Mucosa of gallbladder (tissue), 1 donor: ENCODE measurements around the gene CHKA. TPM values are rescaled to one million over a fixed set of nuclear protein-coding genes. Genes with fewer than 3 reads are reported as not detected.

Source experiments
- DNase-seq: peaks from one replicate; pipeline ENCODE4 v3.0.0-alpha.2; 2020; ENCODE audit warnings: low spot score
- total RNA-seq: library from RNA; stranded (reverse); gene quantifications from one replicate; pipeline ENCODE4 v1.2.1, GENCODE V29; 2021
- donor health status: DM: no; HTN: no; CAD: no.

Gene CHKA
- total RNA-seq, 1 donor from 2014 or later = 61.4 TPM

DNA sequence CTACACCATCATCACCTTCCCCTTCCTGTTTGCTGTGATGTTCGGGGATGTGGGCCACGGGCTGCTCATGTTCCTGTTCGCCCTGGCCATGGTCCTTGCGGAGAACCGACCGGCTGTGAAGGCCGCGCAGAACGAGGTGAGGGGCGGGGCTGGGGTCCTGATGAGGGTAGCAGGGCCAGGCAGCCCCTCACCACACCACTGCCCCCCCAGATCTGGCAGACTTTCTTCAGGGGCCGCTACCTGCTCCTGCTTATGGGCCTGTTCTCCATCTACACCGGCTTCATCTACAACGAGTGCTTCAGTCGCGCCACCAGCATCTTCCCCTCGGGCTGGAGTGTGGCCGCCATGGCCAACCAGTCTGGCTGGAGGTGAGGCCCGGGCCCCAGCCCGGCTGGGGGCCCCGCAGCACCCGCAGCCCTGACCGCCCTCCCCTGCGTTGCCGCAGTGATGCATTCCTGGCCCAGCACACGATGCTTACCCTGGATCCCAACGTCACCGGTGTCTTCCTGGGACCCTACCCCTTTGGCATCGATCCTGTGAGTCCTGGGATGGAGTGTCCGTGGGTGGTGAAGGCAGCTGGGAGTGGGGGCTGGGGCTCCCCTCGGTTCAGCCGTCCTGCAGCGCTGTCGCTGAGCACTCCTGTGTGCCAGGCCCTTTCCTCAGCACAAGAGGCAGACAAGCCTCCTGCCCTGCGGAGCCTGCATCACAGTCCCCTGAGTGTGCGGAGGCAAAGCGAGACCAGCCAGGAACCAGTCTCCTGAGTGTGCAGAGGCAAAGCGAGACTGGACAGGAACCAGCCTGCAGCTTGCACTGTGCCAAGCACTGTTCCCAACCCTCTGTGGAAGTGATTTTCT is 73.5 kb downstream of the CHKA start:
- no peak for DNase-seq

DNA sequence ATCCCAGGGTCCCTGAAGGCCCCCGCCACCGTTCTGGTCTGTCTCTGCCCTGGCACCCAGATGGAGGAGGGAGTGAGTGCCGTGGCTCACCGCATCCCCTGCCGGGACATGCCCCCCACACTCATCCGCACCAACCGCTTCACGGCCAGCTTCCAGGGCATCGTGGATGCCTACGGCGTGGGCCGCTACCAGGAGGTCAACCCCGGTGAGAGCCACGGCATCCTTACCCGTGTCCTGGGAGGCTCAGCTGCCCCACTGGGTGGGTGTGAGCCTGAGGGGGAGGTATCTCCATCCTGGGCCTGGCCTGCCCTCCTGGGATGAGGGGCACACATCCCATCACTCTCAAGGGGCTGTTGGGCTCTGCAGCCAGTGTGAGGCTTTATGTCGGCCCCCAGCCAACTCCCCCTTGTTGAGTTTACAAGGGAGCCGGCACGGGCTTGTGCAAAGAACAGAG is 76.3 kb downstream of the CHKA start:
- no peak for DNase-seq

DNA sequence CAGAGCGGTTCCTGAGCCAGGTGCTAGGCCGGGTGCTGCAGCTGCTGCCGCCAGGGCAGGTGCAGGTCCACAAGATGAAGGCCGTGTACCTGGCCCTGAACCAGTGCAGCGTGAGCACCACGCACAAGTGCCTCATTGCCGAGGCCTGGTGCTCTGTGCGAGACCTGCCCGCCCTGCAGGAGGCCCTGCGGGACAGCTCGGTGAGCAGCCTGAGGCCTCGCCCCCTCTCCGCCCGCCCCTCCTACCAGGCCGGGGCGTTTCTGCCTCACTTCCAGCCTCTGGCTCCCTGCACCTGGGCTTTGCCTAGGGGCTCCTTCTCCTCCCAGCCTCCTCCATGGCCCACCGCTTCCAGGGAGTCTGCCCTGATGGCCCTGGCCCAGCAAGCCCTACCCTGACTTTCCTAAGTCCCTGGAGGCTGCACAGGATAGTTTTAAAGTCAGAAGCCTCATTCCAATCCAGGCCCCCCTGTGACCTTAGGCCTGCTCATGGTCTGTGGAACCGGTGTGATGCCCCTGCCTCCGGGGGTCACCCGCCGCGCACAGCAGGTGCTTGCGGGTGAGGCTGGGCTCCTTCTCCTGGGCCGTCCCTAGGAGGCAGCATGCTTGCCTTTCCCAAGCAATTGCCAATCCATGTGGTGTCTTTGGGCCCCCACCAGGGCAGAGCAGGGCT is 76.9 kb downstream of the CHKA start:
- DNase-seq = no peak

DNA sequence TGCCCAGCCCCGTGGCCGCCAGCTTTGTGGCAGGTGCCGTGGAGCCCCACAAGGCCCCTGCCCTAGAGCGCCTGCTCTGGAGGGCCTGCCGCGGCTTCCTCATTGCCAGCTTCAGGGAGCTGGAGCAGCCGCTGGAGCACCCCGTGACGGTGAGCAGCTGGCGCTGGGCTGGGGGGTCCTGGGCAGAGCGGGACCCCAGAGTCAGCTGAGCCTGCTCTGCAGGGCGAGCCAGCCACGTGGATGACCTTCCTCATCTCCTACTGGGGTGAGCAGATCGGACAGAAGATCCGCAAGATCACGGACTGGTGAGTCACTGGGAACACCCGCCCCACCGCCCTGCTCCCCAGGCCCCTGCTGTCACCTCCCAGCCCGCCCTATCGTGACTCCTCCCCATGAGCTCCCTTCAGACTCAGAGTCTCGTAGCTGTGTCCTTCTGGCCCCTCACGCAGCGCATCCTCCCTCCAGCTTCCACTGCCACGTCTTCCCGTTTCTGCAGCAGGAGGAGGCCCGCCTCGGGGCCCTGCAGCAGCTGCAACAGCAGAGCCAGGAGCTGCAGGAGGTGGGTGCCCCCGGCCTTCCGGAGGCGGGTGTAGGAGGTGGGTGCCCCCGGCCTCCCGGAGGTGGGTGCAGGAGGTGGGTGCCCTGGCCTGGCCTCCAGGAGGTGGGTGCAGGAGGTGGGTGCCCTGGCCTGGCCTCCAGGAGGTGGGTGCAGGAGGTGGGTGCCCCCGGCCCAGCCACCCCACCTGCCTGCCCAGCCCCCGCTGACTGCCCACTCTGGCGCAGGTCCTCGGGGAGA is 77.6 kb downstream of the CHKA start:
- no peak for DNase-seq

DNA sequence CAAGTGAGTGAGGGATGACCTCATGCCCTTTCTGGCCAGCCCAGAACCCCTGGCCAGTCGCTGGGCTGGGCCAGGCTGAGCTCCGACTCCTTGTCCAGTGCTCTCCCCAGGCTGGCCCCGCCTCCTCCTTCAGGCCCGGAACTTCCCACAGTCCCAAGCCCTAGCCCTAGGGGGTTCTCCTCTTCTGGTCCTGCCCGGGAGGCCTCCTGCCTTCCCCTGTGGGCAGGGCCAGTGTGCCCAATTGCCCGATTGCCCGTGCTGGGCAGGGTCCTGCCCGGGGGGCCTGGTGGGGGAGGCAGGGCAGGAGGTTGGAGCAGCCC is 78.2 kb downstream of the CHKA start:
- no peak for DNase-seq

DNA sequence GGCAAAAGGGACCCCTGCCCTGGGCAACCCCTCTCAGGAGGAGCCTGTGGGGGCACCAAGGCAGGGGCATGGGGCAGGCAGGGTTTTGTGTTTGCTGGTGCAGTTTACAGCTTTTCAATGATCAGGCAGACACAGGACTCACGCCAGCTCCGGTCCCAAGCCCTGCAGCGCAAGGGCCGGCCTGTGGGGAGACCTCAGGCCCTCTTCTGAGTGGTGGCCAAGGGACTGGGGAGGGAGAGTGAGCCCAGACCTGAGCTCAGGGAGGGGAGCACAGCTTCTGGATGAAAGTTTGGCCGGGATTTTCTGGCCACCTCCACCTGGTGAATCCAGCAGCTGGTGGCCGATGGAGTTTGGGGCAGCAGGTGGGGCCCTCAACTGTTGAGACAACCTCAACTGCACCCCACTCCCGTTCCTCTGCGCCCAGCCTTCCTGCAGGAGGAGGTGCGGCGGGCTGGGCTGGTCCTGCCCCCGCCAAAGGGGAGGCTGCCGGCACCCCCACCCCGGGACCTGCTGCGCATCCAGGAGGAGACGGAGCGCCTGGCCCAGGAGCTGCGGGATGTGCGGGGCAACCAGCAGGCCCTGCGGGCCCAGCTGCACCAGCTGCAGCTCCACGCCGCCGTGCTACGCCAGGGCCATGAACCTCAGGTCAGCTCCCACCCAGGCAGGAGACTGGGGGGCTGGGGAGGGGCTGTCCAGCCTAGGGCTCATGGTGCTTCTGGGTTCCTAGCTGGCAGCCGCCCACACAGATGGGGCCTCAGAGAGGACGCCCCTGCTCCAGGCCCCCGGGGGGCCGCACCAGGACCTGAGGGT is 78.8 kb downstream of the CHKA start:
- no peak for DNase-seq

DNA sequence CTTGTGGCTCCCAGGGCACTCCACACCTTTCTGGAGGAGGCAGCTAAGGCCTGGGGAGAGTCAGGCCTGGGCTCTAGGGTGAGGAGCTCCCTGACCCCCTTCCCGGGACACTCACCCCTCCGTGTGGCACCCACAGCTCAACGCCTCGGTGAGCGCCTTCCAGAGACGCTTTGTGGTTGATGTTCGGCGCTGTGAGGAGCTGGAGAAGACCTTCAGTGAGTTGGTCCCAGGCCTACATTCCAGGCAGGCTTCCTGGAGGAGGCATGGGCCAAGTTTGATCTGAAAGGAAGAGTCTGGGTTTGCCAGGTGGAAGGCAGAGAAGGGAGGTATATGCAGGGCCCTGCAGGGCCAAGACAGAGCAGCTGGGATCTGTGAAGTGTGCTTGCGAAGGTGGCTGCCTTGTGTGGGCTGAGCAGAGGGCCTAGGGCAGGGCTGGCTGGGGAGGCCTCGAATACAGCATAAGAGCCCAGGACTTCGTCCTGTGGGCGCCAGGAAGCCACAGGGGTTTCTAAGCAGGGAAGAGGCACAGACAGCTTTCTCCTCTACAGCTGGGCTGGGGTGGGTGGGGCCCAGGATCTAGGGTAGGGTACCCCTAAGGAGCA is 79.5 kb downstream of the CHKA start:
- no peak for DNase-seq

DNA sequence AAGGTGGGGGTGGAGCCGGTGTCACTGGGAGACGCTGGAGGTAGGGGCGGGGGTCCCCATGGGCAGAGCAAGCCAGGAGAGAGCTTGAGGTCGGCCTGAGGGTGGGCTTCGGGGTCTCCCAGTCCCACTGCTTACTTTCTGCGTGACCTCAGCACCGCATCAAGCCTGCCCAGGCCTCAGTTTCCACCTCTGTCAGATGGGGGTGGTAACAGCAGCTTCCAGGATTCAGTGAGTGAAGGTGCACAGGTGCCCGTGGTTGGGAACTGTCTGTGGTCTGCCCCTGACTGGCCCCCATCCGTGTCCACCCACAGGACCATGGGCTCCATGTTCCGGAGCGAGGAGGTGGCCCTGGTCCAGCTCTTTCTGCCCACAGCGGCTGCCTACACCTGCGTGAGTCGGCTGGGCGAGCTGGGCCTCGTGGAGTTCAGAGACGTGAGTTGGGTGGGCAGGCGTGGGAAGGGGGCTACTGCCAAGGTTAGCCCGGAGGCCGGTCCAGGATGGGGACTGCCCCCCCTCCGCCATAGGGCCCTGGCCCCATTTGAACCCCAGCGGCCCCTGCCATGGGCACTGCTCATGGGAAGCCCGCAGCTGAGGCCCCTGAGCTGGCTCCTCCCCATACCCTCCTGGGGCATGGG is 80.1 kb downstream of the CHKA start:
- no peak for DNase-seq

DNA sequence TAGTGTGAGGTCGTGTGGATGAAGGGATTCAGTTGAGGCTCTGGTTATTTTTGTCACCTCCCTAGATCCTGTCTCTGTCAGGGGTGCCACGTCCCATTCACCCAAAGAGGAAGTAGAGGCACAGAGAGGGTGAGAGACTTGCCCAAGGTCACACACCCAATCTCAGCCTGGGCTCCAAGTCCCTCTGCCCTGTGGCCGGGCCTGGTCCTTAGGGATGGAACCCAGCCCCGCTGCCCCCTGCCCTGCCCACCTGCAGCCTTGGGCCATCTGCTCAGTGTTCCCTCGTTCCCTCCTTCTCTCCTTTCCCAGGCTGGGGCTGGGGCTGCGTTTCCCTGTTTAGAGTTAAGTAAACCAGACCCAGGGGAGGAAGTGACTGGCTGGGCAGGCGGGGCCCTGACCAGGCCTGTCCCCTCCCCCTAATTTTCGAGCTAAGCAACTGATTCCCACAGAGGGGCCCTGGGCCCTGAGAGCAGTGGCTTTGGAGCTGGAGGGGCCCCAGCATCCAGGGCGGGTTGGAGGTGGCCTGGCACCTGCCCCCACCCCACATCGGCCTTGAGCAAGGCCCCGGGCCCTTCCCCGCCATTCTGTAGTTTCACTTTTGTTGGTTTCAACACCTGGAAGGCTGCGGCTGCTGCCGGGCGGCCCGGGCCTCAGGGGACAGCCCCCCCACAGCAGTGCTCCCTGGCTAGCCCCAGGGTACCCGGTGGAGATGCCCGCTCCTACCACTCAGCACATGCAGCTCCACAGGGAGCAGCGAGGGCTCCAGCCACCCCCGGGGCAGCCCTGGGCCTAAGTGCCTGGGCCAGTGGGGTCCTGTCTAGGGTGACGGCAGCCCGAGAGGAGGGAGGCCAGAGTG is 80.9 kb downstream of the CHKA start:
- DNase-seq = no peak

DNA sequence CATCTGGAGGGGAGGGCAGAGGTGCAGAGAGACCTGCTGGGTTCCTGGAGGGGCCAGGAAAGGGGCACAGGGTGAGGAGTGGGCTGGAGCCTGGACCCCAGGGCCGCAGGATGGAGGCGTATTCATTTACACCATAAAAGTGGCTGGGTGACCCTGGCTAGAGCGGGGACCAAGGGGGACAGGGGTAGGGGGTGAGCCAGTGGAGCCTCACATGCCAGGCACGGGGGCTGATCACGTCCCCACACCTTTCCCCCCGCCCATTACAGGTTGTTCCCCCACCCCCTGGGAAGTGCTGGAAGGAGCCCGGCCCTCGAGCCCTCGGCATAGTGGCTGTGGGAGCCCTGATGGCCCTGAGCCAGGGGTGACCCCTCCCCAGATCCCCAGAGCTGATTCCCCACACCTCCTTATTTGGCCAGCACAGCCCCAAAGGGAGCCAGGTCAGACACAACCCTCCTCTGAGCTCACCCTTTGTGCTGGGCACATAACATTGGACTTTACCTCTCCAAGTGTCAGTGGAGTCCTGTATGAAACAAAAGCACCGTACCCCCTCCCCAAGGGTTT is 81.6 kb downstream of the CHKA start:
- no peak for DNase-seq

DNA sequence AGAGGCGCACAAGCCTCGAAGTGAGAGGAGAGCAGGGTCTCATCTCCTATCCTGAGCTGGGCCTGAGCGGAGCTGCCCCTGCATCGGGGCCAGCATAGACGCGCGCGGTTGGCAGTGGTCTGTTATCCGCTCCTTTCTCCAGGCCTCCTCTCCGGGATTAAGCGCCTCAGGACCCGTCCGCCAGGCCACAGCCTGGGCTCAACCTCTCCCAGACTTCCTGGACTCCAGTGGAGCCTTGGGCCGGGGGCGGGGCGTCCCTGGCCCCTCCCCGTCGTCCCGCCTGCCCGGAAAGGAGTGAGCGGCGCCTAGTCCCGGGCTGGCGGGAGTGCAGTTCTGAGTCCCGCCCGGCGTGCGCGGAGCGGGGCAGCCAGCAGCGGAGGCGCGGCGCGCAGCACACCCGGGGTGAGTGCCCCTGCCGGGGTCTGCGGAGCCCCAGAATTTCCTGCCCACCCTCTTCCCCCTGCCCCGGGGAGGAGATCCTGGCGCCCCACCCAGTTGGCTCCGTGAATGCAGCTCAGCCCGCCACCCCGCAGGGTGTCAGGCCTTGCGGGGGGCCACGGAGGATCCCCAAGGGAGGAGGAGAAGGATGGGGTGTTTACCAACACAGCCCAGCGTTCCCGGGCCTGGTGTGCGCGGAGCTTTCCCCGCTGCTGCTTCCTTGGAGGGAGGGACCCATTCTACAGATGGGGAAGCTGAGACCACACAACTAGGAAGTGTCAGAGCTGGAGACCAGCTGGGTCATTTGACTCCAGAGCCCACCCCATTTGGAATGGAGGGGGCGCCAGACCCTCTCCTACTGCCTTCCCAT is 82.3 kb downstream of the CHKA start, which contains the start of gene TCIRG1:
TCIRG1 (plus strand) TSS at position 308 of the 808 bp plus-strand sequence. CDS start 2,247 bp downstream, outside the sequence.
- DNase-seq = peak; percentile 86

DNA sequence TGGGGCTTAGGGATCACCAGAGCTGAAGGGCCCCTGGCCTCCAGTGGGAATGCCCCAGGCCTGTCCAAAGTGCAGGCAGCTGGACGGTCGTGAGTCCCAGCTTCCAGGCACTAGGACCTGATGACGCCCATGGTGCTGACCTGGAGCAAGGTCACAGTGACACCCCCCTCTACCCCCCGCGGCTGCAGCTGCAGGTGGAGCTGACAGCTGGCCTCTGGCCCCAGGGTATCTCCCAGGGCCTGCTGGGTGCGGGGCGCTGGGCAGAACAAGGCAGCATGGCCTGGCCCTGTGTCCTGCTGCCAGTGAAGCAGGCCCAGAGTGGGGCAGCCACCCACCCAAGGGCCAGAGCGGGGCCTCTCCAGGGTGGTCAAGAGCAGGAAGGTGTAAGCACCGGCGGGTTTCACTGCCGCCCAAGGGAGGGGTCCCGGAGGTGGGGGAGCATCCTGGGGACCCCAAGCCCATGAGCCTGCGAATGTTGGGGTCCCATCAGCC is 82.9 kb downstream of the CHKA start:
- DNase-seq = no peak

DNA sequence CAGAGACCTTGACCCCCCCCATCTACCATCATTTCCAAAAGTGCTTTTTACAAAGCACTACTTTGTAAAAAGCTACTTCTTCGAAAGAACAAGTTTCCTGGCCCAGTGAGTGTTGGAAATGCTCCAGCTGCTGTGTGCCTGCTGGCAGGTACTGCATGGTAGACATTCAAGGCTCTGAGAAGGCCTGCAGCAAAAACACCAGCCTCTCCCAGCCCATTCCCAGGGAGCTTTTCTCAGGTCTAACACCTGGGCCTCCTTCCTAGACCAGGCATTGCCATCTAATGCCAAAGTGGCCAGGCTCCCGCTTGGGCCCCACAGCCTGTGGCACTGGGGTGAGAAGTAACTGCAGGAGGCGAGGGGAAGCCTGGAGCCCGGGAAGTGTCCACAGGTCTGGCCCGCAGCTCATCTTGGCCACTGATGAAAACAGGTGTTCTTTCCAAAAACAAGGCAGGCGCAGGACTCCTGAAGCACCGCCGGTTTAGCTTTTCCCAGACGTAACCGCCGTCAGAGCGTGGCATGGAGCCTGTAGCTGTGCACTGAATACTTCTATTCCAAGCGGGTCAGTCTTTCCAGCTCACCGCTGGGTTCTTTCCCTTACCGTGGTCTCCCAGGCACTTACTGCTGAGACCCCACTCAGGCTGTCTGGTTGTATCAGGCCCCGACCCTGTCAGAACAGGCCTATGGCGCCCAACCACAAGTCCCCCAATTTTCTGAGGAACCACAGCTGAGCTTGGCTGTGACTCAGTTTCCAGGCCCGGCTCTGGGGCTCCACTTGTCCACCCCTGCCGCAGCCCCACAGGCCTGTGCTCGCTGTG is 83.6 kb downstream of the CHKA start:
- DNase-seq = no peak

DNA sequence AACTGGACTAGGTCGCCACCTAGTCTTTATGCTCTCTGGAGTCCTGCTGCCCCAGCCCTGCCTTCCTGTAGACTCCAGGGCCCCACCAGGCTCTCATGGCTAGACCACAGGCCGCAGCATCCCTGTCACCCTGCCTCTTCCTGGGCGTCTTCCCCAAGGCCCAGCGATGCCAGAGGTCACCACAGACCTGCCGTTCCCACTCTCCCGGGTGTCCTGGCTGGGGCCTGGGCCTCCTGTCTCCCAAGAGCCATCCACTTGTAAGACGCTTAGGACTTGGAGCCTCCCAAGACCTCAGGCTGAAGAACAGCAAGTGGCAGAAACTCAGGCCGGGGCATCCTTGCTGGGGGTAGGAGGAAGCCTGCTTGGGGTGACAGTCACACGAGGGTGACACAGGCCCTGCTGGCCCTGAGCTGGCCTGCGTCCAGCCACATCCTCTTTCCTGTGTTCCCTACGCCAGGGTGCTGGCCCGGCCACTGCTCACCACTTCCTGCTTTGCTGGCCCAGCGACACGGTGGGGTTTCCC is 84.4 kb downstream of the CHKA start:
- peak; percentile 52 for DNase-seq

DNA sequence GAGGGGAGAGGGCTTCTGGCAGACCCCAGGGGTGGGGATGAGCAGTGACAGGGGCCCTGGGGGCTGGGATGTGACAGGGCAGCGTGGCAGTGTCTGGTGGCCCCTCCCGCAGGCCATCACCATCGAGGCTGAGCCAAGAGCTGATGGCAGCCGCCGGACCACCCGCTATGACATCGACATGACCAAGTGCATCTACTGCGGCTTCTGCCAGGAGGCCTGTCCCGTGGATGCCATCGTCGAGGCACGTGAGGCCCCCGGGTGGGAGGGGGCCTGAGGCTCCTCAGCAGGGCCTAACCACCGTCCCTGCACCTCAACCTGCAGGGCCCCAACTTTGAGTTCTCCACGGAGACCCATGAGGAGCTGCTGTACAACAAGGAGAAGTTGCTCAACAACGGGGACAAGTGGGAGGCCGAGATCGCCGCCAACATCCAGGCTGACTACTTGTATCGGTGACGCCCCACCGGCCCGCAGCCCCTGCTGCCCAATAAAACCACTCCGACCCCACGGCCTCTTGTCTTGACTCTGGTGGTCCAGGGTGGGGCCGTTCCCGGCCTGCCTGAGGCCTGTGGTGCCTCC is 85.0 kb downstream of the CHKA start:
- DNase-seq = no peak

DNA sequence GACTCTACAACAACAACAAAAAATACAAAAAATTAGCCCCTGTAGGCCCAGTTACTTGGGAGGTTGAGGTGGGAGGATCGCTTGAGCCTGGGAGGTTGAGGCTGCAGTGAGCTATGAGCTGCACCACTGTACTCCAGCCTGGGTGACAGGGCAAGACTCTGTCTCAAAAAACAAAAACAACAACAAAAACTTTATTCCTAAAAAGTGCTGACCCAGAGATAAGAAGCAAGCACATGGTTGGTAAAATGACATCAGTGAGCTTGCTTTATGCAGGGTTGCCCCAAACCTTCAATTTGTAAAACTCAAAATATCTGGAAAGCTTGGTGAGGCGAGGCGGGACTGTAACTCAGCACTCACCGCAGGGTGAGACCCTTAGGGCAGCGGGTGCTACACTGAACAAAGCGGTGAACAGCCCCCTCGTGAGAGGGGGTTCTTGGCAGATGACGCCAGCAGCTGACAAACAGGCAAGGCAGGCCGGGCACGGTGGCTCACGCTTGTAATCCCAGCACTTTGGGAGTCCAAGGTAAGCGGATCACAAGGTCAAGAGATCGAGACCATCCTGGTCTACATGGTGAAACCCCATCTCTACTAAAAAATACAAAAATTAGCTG is 85.8 kb downstream of the CHKA start:
- no peak for DNase-seq

DNA sequence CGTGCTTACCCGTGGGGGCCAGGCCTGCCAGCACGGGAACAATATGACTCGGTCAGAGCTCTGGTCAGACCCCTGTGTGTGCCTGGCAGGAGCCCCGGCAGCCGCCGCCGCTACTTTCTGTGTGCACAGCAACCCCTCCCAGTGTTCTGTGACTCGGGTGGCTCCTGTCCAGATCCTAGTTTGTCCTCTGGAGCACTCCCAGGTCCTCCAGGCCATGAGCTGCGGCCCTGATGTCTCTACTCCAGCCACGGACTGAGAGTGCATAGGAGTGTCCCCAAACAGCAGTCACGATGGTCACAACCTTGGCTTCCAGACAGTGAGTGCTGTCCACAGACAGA is 87.5 kb downstream of the CHKA start:
- no peak for DNase-seq
